ENCODE measurements around the gene LIN7C. TPM values are rescaled to one million over a fixed set of nuclear protein-coding genes. Genes with fewer than 3 reads are reported as not detected.

The LIN7C gene

GRCh38 chr11:27445625-27446024 lies 60.9 kb downstream of the LIN7C start:
- no peak overlapping the region for H2BK12ac ChIP-seq (ENCODE audit: low read length in 2 of 2)
- H2AFZ ChIP-seq (ENCODE audit: low read depth, low read length): no peak overlapping the region
- DNase-seq: no peak
- no peak overlapping the region for H2BK15ac ChIP-seq (ENCODE audit: low read depth, poor library complexity, severe bottlenecking)
- no peak overlapping the region for H4K8ac ChIP-seq (ENCODE audit: low read length)
- H3K79me1 ChIP-seq (replicated peaks; ENCODE audit: low read length, poor library complexity, severe bottlenecking): peaks cover 5% of the 10 kb centered on the region
- no peak overlapping the region for H3K27ac ChIP-seq (ENCODE audit: low read length, poor library complexity, severe bottlenecking)
- no peak overlapping the region for H3K14ac ChIP-seq (ENCODE audit: low read length in 2 of 2)
- 94% methylated on average over 3 of the region's 4 CpGs for WGBS
- no peak overlapping the region for H3K4me3 ChIP-seq (ENCODE audit: insufficient read depth in 1 of 2, low read depth in 1 of 2, low read length in 2 of 2)
- H3K9me3 ChIP-seq (ENCODE audit: control insufficient read depth, low read length): no peaks in the 10 kb centered on the region
- H4K91ac ChIP-seq (ENCODE audit: low read length): no peak overlapping the region
- H3K9ac ChIP-seq (ENCODE audit: low read length): no peak overlapping the region
- H3K36me3 ChIP-seq (ENCODE audit: control insufficient read depth in 1 of 2, insufficient read depth in 2 of 2, low read depth in 1 of 2, low read length in 2 of 2): no peaks in the 10 kb centered on the region
- H3K4me2 ChIP-seq (ENCODE audit: low read length, poor library complexity, severe bottlenecking): no peak overlapping the region
- H3K4ac ChIP-seq (ENCODE audit: low read depth in 1 of 2, low read length in 2 of 2): no peak overlapping the region
- H2AK5ac ChIP-seq (ENCODE audit: low read length, severe bottlenecking): no peak overlapping the region
- no peak overlapping the region for H2BK120ac ChIP-seq (ENCODE audit: low read depth, low read length)
- H3K4me1 ChIP-seq (ENCODE audit: control insufficient read depth, insufficient read depth, low read depth, low read length): peaks cover 5% of the 10 kb centered on the region
- H2BK5ac ChIP-seq (ENCODE audit: low read depth, low read length, poor library complexity, severe bottlenecking): no peak overlapping the region
- no peak overlapping the region for H3K23ac ChIP-seq (ENCODE audit: low read length in 2 of 2)
- H3K18ac ChIP-seq (ENCODE audit: low read depth in 1 of 2, low read length in 2 of 2): no peak overlapping the region
- no peaks in the 10 kb centered on the region for H3K27me3 ChIP-seq (ENCODE audit: control insufficient read depth in 1 of 2, insufficient read depth in 1 of 2, low read length in 2 of 2)

GRCh38 chr11:27444801-27445215 lies 61.8 kb downstream of the LIN7C start:
- Histone ChIP-seq H4K91ac (ENCODE audit: low read length) (no peak overlapping the region), H3K9me3 (ENCODE audit: control insufficient read depth, low read length) (no peaks in the 10 kb centered on the region)
- WGBS: 19% methylated on average over 2 of the region's 2 CpGs

More at GRCh38 chr11:27444801-27445215, 61.8 kb downstream of the LIN7C start:
- Histone ChIP-seq H2AFZ (ENCODE audit: low read depth, low read length) (no peak overlapping the region), H3K4ac (ENCODE audit: low read depth in 1 of 2, low read length in 2 of 2) (no peak overlapping the region), H3K4me2 (ENCODE audit: low read length, poor library complexity, severe bottlenecking) (no peak overlapping the region), H3K9ac (ENCODE audit: low read length) (no peak overlapping the region), H3K4me3 (ENCODE audit: insufficient read depth in 1 of 2, low read depth in 1 of 2, low read length in 2 of 2) (no peak overlapping the region), H4K8ac (ENCODE audit: low read length) (no peak overlapping the region), H2BK12ac (ENCODE audit: low read length in 2 of 2) (no peak overlapping the region), H2BK120ac (ENCODE audit: low read depth, low read length) (no peak overlapping the region), H3K18ac (ENCODE audit: low read depth in 1 of 2, low read length in 2 of 2) (no peak overlapping the region), H3K27me3 (ENCODE audit: control insufficient read depth in 1 of 2, insufficient read depth in 1 of 2, low read length in 2 of 2) (no peaks in the 10 kb centered on the region), H3K14ac (ENCODE audit: low read length in 2 of 2) (no peak overlapping the region), H3K27ac (ENCODE audit: low read length, poor library complexity, severe bottlenecking) (no peak overlapping the region), H3K36me3 (ENCODE audit: control insufficient read depth in 1 of 2, insufficient read depth in 2 of 2, low read depth in 1 of 2, low read length in 2 of 2) (no peaks in the 10 kb centered on the region), H2BK15ac (ENCODE audit: low read depth, poor library complexity, severe bottlenecking) (no peak overlapping the region), H2AK5ac (ENCODE audit: low read length, severe bottlenecking) (peak overlapping the region; percentile 17), H3K23ac (ENCODE audit: low read length in 2 of 2) (no peak overlapping the region), H2BK5ac (ENCODE audit: low read depth, low read length, poor library complexity, severe bottlenecking) (no peak overlapping the region), H3K4me1 (ENCODE audit: control insufficient read depth, insufficient read depth, low read depth, low read length) (peaks cover 7% of the 10 kb centered on the region), H3K79me1 (replicated peaks; ENCODE audit: low read length, poor library complexity, severe bottlenecking) (peaks cover 5% of the 10 kb centered on the region)
- no peak for DNase-seq

Small RNAs within 50 kb of the gene (small RNA-seq; reads per million reads assigned to genes)
- gene AC100771.1 (ENCODE audit: low read depth) (not detected), gene MIR8087 (ENCODE audit: low read depth) (not detected), gene RNA5SP339 (ENCODE audit: low read depth) (not detected)
